IMR-90 (cell line): ENCODE data around the gene ZNF365. TPM values are rescaled to one million over a fixed set of nuclear protein-coding genes. Genes with fewer than 3 reads are reported as not detected.

ENCODE experiments used
- ATAC-seq: fragments of 200-7000 bp; cut with Tn5 transposase; 2 replicates; pipeline ENCODE4 v1.9.1; 2020; ENCODE audit warnings: low read depth, mild to moderate bottlenecking, moderate library complexity
- BruUV-seq: library from RNA; stranded (reverse); fragments of 400-500 nt; replicated peaks from 2 replicates; lab custom pipeline; 2021; lab: Mats Ljungman, UMichigan
- CTCF ChIA-PET: fragments of 300-600 bp; formaldehyde crosslinking; extraction: SDS; loops from one replicate; lab custom pipeline; 2021; ENCODE audit warnings: antibody characterized with exemption; lab: Yijun Ruan, JAX
- POLR2A ChIA-PET: fragments of 300-600 bp; sonication (Branson Sonifier 250); formaldehyde crosslinking; loops from one replicate; lab custom pipeline; 2022; ENCODE audit warnings: antibody characterized with exemption; ENCODE audit not compliant: unreplicated experiment; lab: Charles Lee
- DNase-seq: peaks from one replicate; pipeline ENCODE4 v3.0.0; 2013
- H2AFZ ChIP-seq: replicated peaks from 2 replicates; pipeline ENCODE3; 2013; ENCODE audit warnings: low read length, mild to moderate bottlenecking; ENCODE audit not compliant: poor library complexity
- H2AK5ac ChIP-seq: 2 replicates; pipeline ENCODE4 v1.6.1; 2013; ENCODE audit warnings: low read depth, low read length, inconsistent platforms
- H2AK9ac ChIP-seq: replicated peaks from 2 replicates; pipeline ENCODE3; 2013; ENCODE audit warnings: mild to moderate bottlenecking, low read depth, low read length, moderate library complexity; ENCODE audit not compliant: poor library complexity
- H2BK120ac ChIP-seq: 2 replicates; pipeline ENCODE4 v1.6.1; 2013; ENCODE audit warnings: low read depth, low read length, inconsistent platforms
- H2BK15ac ChIP-seq: 3 replicates; pipeline ENCODE4 v1.6.1; 2013; ENCODE audit warnings: low read depth, low read length, inconsistent platforms
- H2BK20ac ChIP-seq: 2 replicates; pipeline ENCODE4 v1.6.1; 2013; ENCODE audit warnings: low read depth, mild to moderate bottlenecking, inconsistent platforms, low read length, moderate library complexity
- H2BK5ac ChIP-seq: 2 replicates; pipeline ENCODE4 v1.6.1; 2013; ENCODE audit warnings: mild to moderate bottlenecking, low read depth, low read length, inconsistent platforms; ENCODE audit not compliant: poor library complexity, severe bottlenecking
- H3K14ac ChIP-seq: replicated peaks from 2 replicates; pipeline ENCODE4 v1.6.1; 2013; ENCODE audit warnings: low read depth, low read length, inconsistent platforms
- H3K18ac ChIP-seq: 2 replicates; pipeline ENCODE4 v1.6.1; 2013; ENCODE audit warnings: low read depth, low read length, control low read depth
- H3K23ac ChIP-seq: 2 replicates; pipeline ENCODE4 v1.6.1; 2013; ENCODE audit warnings: low read depth, low read length, inconsistent platforms
- H3K27ac ChIP-seq: 2 replicates; pipeline ENCODE4 v1.5.1; 2013; ENCODE audit warnings: mild to moderate bottlenecking, control low read depth, low read length; ENCODE audit not compliant: insufficient read depth
- H3K27me3 ChIP-seq: 2 replicates; pipeline ENCODE4 v1.6.1; 2013; ENCODE audit warnings: low read length; ENCODE audit not compliant: control insufficient read depth, insufficient read depth
- H3K36me3 ChIP-seq: 2 replicates; pipeline ENCODE4 v1.6.1; 2013; ENCODE audit warnings: low read length, mixed read lengths; ENCODE audit not compliant: control insufficient read depth, insufficient read depth
- H3K4ac ChIP-seq: 2 replicates; pipeline ENCODE4 v1.6.1; 2013; ENCODE audit warnings: low read depth, low read length, inconsistent platforms
- H3K4me1 ChIP-seq: 2 replicates; pipeline ENCODE4 v1.6.1; 2013; ENCODE audit warnings: low read length, mixed read lengths; ENCODE audit not compliant: control insufficient read depth, insufficient read depth
- H3K4me2 ChIP-seq: 2 replicates; pipeline ENCODE4 v1.6.1; 2013; ENCODE audit warnings: low read depth, mild to moderate bottlenecking, control low read depth, low read length, moderate library complexity
- H3K4me3 ChIP-seq: 2 replicates; pipeline ENCODE4 v1.5.1; 2013; ENCODE audit warnings: low read depth, mild to moderate bottlenecking, control low read depth, low read length, moderate library complexity; ENCODE audit not compliant: insufficient read depth
- H3K56ac ChIP-seq: 2 replicates; pipeline ENCODE4 v1.6.1; 2013; ENCODE audit warnings: low read length, inconsistent platforms; ENCODE audit not compliant: insufficient read depth; ENCODE audit errors: extremely low read depth
- H3K79me1 ChIP-seq, 2 experiments: 2 replicates each; pipeline ENCODE4 v1.6.1; 2013; ENCODE audit warnings: low read length in 2 of 2, inconsistent platforms in 1 of 2, low read depth in 1 of 2
- H3K9ac ChIP-seq: 2 replicates; pipeline ENCODE4 v1.6.1; 2013; ENCODE audit warnings: low read depth, low read length, control low read depth
- H3K9me1 ChIP-seq: 2 replicates; pipeline ENCODE4 v1.6.1; 2013; ENCODE audit warnings: low read length, inconsistent platforms; ENCODE audit not compliant: insufficient read depth
- H3K9me3 ChIP-seq: 2 replicates; pipeline ENCODE4 v1.6.1; 2013; ENCODE audit warnings: low read length; ENCODE audit not compliant: control insufficient read depth, insufficient read depth
- H4K20me1 ChIP-seq: 2 replicates; pipeline ENCODE4 v1.6.1; 2013; ENCODE audit warnings: low read length, inconsistent platforms; ENCODE audit not compliant: insufficient read depth
- H4K5ac ChIP-seq: 2 replicates; pipeline ENCODE4 v1.6.1; 2013; ENCODE audit warnings: mild to moderate bottlenecking, low read depth, low read length, control low read depth
- H4K8ac ChIP-seq, 2 experiments: 2 replicates each; pipeline ENCODE4 v1.6.1; 2013; ENCODE audit warnings: low read depth in 2 of 2, low read length in 2 of 2, control low read depth in 1 of 2, inconsistent platforms in 1 of 2
- H4K91ac ChIP-seq: 2 replicates; pipeline ENCODE4 v1.6.1; 2013; ENCODE audit warnings: low read depth, low read length, inconsistent platforms; ENCODE audit not compliant: insufficient read depth
- CTCF ChIP-seq: conservative IDR thresholded peaks from 2 replicates; pipeline ENCODE4 v1.5.1; 2012; ENCODE audit warnings: mild to moderate bottlenecking, low read depth, low read length, improper control_type of control experiment
- MAFK ChIP-seq: IDR thresholded peaks from 2 replicates; pipeline ENCODE4 v1.6.1; 2012; ENCODE audit warnings: low read depth, low read length, improper control_type of control experiment
- MAZ ChIP-seq: IDR thresholded peaks from 2 replicates; pipeline ENCODE4 v1.6.1; 2012; ENCODE audit warnings: low read depth, mild to moderate bottlenecking, low read length, improper control_type of control experiment, moderate library complexity, borderline replicate concordance
- RCOR1 ChIP-seq: IDR thresholded peaks from 2 replicates; pipeline ENCODE4 v1.6.1; 2012; ENCODE audit warnings: mild to moderate bottlenecking, low read length, improper control_type of control experiment; ENCODE audit not compliant: insufficient replicate concordance
- RFX5 ChIP-seq: IDR thresholded peaks from 2 replicates; pipeline ENCODE4 v1.8.0; 2012; ENCODE audit warnings: low read depth, mild to moderate bottlenecking, low read length, moderate library complexity
- WGBS, 2 experiments: methylation state at CpG; one replicate each; pipeline versions ENCODE4 v1.1.5 to v1.1.7; 2013; ENCODE audit warnings: missing lambda C conversion rate in 2 of 2; ENCODE audit not compliant: insufficient read length in 1 of 2; ENCODE audit errors: extremely low coverage in 2 of 2; 5-methylcytosine and 5-hydroxymethylcytosine counted together
- dilution Hi-C: fragments of 300-500 bp; cut with HindIII; formaldehyde crosslinking; loops from one replicate; pipeline ENCODE4 v1.14.3; 2018; ENCODE audit warnings: low sequenced_read_pairs; ENCODE audit not compliant: unreplicated experiment
- in situ Hi-C: fragments of 300-500 bp; cut with MboI; formaldehyde crosslinking; loops from 3 replicates; pipeline ENCODE4 v1.14.3; 2019; ENCODE audit warnings: low sequenced_read_pairs, inconsistent platforms, mixed read lengths
- intact Hi-C: fragments of 100-400 bp; cut with micrococcal nuclease; formaldehyde crosslinking; loops from 2 replicates; pipeline ENCODE4 v1.10.0; 2022
- polyA plus RNA-seq, 3 experiments: library from polyadenylated mRNA; depleted of rRNA; stranded (reverse); fragments of >200 nt; gene quantifications; 2 replicates each; pipeline ENCODE4 v1.2.3, GENCODE V29; 2012; ENCODE audit warnings: low replicate concordance in 1 of 3
- total RNA-seq: library from RNA; depleted of rRNA; stranded (reverse); fragments of >200 nt; gene quantifications from 2 replicates; pipeline ENCODE4 v1.2.3, GENCODE V29; 2012

The ZNF365 gene
- total and polyA plus RNA-seq, 2 of the 4 experiments (the other 2 are of a cell fraction), result 1.2 to 3.2 TPM

- no peak for TF ChIP-seq CTCF
- TF ChIP-seq RFX5, result no peak
- TF ChIP-seq RCOR1, result no peak
- no peak for TF ChIP-seq MAZ
- TF ChIP-seq MAFK, result no peak
- no CpG with 5 or more reads among the region's 1 CpG for WGBS, 2 experiments
- in situ Hi-C loops, result no loop called here
These were observed 48.0 kb upstream of the ZNF365 start for GRCh38 chr10:62326176-62326575.

More at GRCh38 chr10:62326176-62326575, 48.0 kb upstream of the ZNF365 start:
- Histone ChIP-seq H3K4me3 (no peak overlapping the region), H2BK20ac (no peak overlapping the region), H3K4me1 (no peaks in the 10 kb centered on the region), H3K23ac (no peak overlapping the region), H3K27me3 (no peaks in the 10 kb centered on the region), H3K36me3 (no peaks in the 10 kb centered on the region), H3K79me1 (no peaks in the 10 kb centered on the region), H3K9me1 (no peaks in the 10 kb centered on the region), H3K9me3 (no peaks in the 10 kb centered on the region), H3K18ac (no peak overlapping the region), H2BK5ac (no peak overlapping the region), H4K8ac (no peak overlapping the region), H2BK15ac (no peak overlapping the region), H2AFZ (no peak overlapping the region), H3K27ac (no peak overlapping the region), H3K4me2 (no peak overlapping the region), H3K4ac (no peak overlapping the region), H3K14ac (no peak overlapping the region), H2BK120ac (no peak overlapping the region), H4K91ac (no peak overlapping the region), H4K20me1 (no peaks in the 10 kb centered on the region), H4K5ac (no peak overlapping the region), H3K9ac (no peak overlapping the region), H2AK9ac (no peak overlapping the region), H2AK5ac (no peak overlapping the region), H3K56ac (no peak overlapping the region)
- no peak for DNase-seq
- no TSS peak for BruUV-seq
- ChIA-PET CTCF (interaction anchor here (0.6 kb wide), 1 partner anchor 8 kb away, joined by 3 read pairs; no protein-coding TSS in a partner anchor), POLR2A (no interaction called here)
- ATAC-seq, result no peak
- intact Hi-C loops (no loop called here), dilution Hi-C loops (no loop called here)
